ENCODE measurements around the gene PTPRG. TPM values are rescaled to one million over a fixed set of nuclear protein-coding genes. Genes with fewer than 3 reads are reported as not detected.

Gene PTPRG
- total RNA-seq, 1 donor from 2014 or later: 3.7 TPM

GRCh38 chr3:61890167-61890566, 328.8 kb downstream of the PTPRG start:
- no peak for DNase-seq (ENCODE audit: low spot score)
- Mint-ChIP-seq H3K27ac (no peak overlapping the region), H3K27me3 (ENCODE audit: insufficient read depth) (peaks cover 8% of the 10 kb centered on the region), H3K36me3 (ENCODE audit: low read depth) (no peaks in the 10 kb centered on the region), H3K4me3 (no peak overlapping the region), H3K4me1 (ENCODE audit: low read depth) (peaks cover 8% of the 10 kb centered on the region), H3K9me3 (no peaks in the 10 kb centered on the region)
- intact Hi-C loops (cut with micrococcal nuclease): no loop called here

GRCh38 chr3:61890586-61890985, 329.2 kb downstream of the PTPRG start:
- no peaks in the 10 kb centered on the region for H3K9me3 Mint-ChIP-seq
- no peak for DNase-seq (ENCODE audit: low spot score)
- H3K4me1 Mint-ChIP-seq (ENCODE audit: low read depth): peaks cover 12% of the 10 kb centered on the region
- H3K36me3 Mint-ChIP-seq (ENCODE audit: low read depth): no peaks in the 10 kb centered on the region
- no peak overlapping the region for H3K27ac Mint-ChIP-seq
- H3K4me3 Mint-ChIP-seq: no peak overlapping the region
- intact Hi-C loops (cut with micrococcal nuclease): no loop called here
- peaks cover 8% of the 10 kb centered on the region for H3K27me3 Mint-ChIP-seq (ENCODE audit: insufficient read depth)

- Mint-ChIP-seq H3K27ac (no peak overlapping the region), H3K4me1 (ENCODE audit: low read depth) (peaks cover 12% of the 10 kb centered on the region), H3K4me3 (no peak overlapping the region), H3K9me3 (no peaks in the 10 kb centered on the region), H3K36me3 (ENCODE audit: low read depth) (no peaks in the 10 kb centered on the region), H3K27me3 (ENCODE audit: insufficient read depth) (peaks cover 7% of the 10 kb centered on the region)
- DNase-seq (ENCODE audit: low spot score): no peak
- intact Hi-C loops (cut with micrococcal nuclease): no loop called here
Observed at GRCh38 chr3:61892891-61893290, 331.5 kb downstream of the PTPRG start.

DNA sequence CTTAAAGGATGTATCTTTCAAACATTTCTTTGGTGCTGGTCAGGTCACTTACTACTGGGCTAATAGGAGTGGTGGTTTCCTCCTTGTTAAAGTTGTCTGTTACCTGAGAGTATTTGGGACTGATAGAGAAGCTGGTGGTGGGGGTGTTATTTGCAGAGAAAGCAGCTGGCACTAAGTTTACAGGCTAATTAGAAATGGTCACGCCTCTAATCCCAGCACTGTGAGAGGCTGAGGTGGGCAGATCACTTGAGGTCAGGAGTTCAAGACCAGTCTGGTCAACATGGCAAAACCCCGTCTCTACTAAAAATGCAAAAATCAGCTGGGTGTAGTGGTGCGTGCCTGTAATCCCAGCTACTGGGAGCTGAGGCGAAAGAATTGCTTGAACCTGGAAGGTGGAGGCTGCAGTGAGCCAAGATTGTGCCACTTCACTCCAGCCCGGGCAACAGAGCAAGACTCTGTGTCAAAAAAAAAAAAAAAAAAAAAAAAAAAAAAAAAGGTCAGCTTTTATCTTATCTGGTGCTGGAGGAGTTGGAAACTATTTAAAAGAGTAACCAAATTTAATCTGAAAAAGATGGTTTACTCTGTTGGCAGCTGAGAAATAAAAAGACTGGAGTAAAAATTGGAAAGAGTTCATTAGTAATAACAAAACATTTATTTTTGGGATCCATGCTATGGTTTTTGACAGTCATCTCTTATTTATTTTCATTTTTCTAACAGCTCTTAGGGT, 332.6 kb downstream of the PTPRG start:
- intact Hi-C loops (cut with micrococcal nuclease): no loop called here
- Mint-ChIP-seq H3K4me1 (ENCODE audit: low read depth) (peaks cover 12% of the 10 kb centered on the region), H3K36me3 (ENCODE audit: low read depth) (no peaks in the 10 kb centered on the region), H3K4me3 (no peak overlapping the region), H3K27ac (no peak overlapping the region), H3K27me3 (ENCODE audit: insufficient read depth) (peaks cover 5% of the 10 kb centered on the region), H3K9me3 (no peaks in the 10 kb centered on the region)
- no peak for DNase-seq (ENCODE audit: low spot score)

DNA sequence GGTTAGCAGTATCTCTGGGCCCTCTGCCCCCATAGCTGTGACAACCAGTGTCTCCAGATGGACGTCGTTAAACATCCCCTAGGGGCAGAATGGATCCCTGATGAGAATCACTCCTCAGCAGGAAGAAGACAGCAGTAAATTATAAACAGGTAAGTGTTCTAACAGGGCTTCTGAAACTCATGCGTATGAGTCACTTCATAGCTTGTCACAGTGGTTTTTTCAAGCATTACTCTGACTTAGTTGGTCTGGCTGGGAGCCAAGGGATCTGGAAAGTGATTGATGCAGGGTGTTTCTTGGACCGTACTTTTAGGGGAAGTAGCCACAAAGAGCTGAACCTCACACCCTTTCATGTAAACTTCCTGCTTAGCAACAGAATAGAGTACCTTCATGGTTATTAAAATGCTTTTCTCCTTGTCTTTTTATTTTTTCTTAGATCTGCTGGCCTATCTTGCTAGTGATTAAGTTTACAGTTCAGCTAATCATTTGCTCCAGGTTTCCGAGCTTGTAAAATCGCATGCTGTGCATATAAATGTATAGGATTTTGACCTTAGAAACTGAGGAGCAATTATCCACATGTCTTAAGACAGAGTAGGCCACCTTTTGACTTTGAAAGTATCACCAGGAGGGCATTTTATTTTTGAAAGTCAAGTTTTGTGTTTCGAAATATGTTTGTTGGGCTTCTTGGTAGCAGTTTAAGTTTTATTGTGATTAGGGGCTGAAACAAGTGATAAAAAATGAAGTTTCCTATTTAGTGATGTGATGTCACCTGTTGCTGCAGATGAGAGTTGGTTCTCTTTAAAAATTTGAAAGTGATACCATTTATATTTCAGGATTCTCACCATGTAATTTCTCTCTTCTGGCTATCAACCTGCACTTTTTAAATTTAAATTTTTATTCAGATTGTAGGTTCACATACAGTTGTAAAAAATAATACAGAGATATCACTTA, 333.9 kb downstream of the PTPRG start:
- Mint-ChIP-seq H3K4me3 (no peak overlapping the region), H3K4me1 (ENCODE audit: low read depth) (peaks cover 12% of the 10 kb centered on the region), H3K36me3 (ENCODE audit: low read depth) (no peaks in the 10 kb centered on the region), H3K9me3 (no peaks in the 10 kb centered on the region), H3K27me3 (ENCODE audit: insufficient read depth) (peaks cover 5% of the 10 kb centered on the region), H3K27ac (no peak overlapping the region)
- intact Hi-C loops (cut with micrococcal nuclease): no loop called here
- DNase-seq (ENCODE audit: low spot score): peak; percentile 19

GRCh38 chr3:61896251-61896650, 334.9 kb downstream of the PTPRG start:
- H3K9me3 Mint-ChIP-seq: no peaks in the 10 kb centered on the region
- intact Hi-C loops (cut with micrococcal nuclease): no loop called here
- no peak overlapping the region for H3K4me3 Mint-ChIP-seq
- peaks cover 12% of the 10 kb centered on the region for H3K4me1 Mint-ChIP-seq (ENCODE audit: low read depth)
- no peaks in the 10 kb centered on the region for H3K36me3 Mint-ChIP-seq (ENCODE audit: low read depth)
- H3K27ac Mint-ChIP-seq: no peak overlapping the region
- no peak for DNase-seq (ENCODE audit: low spot score)
- peaks cover 4% of the 10 kb centered on the region for H3K27me3 Mint-ChIP-seq (ENCODE audit: insufficient read depth)

- intact Hi-C loops (cut with micrococcal nuclease): no loop called here
- Mint-ChIP-seq H3K4me3 (no peak overlapping the region), H3K4me1 (ENCODE audit: low read depth) (peaks cover 12% of the 10 kb centered on the region), H3K9me3 (no peaks in the 10 kb centered on the region), H3K36me3 (ENCODE audit: low read depth) (no peaks in the 10 kb centered on the region), H3K27me3 (ENCODE audit: insufficient read depth) (peaks cover 4% of the 10 kb centered on the region), H3K27ac (no peak overlapping the region)
- no peak for DNase-seq (ENCODE audit: low spot score)
Observed at GRCh38 chr3:61897848-61898247, 336.5 kb downstream of the PTPRG start.

DNA sequence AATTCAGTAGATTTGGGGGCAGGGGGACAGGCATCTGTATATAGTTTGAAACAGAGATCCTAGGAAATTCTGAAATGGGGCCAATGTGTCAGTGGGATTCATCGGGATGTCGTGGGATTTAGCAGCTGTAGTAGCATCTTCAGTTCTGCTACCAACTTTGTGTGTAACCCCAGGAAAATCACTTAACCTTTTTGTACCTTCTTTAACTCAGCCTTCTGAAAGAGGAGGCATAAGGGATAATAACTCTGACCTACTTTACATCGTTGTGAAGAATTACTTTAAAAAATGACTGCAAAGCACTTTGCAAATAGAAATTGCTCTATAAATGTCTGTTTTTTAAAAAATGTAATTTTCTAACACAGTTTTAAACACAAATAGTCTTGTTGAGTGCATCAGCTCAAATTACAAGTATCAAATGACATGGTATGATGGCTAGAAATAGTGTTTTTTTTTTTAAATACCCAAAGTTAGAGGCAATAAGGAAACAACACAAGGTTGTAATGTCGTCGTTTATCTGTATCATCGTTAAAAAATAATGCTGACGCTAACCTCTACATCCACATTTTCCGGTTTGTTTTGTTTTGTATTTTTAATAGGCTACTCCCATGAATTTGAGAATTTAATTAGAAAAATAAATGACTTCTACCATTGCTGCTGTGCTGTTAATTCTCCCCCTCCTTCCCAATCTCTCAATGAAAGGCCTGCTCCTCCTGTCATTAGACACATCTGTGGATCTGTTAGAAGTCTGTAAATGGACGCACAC, 338.5 kb downstream of the PTPRG start:
- Mint-ChIP-seq H3K27me3 (ENCODE audit: insufficient read depth) (peaks cover 2% of the 10 kb centered on the region), H3K4me3 (no peak overlapping the region), H3K27ac (no peak overlapping the region), H3K36me3 (ENCODE audit: low read depth) (no peaks in the 10 kb centered on the region), H3K9me3 (no peaks in the 10 kb centered on the region), H3K4me1 (ENCODE audit: low read depth) (peaks cover 7% of the 10 kb centered on the region)
- DNase-seq (ENCODE audit: low spot score): no peak
- intact Hi-C loops (cut with micrococcal nuclease): no loop called here

DNA sequence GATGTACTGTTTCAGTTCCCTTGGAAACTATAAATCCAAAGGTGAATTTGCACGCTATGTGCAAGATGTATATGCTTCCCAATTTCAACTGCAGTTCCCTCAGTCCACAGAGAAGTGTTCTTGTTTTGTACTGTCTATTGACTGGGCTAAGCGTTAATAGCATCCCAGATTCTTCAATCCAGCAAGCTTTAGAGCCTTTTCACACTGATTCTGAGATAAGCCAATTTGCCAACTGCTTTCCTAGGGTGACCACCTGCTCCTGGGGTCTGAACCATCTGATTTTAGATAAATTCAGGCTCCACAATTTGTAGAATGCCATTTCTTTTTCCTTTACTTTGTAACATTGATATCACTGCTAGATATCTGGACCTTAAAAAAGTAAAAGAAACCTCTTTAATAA, 340.1 kb downstream of the PTPRG start:
- Mint-ChIP-seq H3K4me3 (no peak overlapping the region), H3K36me3 (ENCODE audit: low read depth) (no peaks in the 10 kb centered on the region), H3K27ac (no peak overlapping the region)

DNA sequence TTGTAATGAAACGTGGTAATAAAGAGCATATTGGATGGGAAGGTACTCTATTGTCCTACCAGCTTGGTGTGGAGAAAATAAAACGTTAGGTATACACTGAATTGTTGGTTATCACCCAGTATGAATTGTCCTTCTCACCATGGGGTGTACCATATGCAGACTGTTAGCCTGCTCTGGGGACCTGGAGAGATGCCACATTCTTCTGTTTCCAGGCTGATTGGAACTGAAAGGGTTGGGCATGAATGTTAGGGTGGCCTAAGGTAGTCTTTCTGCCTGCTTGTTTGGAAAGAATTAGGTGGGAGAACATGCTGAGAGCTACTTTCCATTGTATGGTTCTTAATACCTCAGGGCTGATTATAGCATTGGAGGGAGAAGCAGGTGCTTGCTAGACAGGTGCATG, 340.6 kb downstream of the PTPRG start:
- no peak overlapping the region for H3K27ac Mint-ChIP-seq
- H3K27me3 Mint-ChIP-seq (ENCODE audit: insufficient read depth): peaks cover 7% of the 10 kb centered on the region
- intact Hi-C loops (cut with micrococcal nuclease): no loop called here
- no peaks in the 10 kb centered on the region for H3K36me3 Mint-ChIP-seq (ENCODE audit: low read depth)
- no peak for DNase-seq (ENCODE audit: low spot score)
- no peaks in the 10 kb centered on the region for H3K4me1 Mint-ChIP-seq (ENCODE audit: low read depth)
- no peaks in the 10 kb centered on the region for H3K9me3 Mint-ChIP-seq
- H3K4me3 Mint-ChIP-seq: no peak overlapping the region

More for the DNA sequence above, 340.1 kb downstream of the PTPRG start:
- no peak for DNase-seq (ENCODE audit: low spot score)
- peaks cover 7% of the 10 kb centered on the region for H3K27me3 Mint-ChIP-seq (ENCODE audit: insufficient read depth)
- no peaks in the 10 kb centered on the region for H3K9me3 Mint-ChIP-seq
- H3K4me1 Mint-ChIP-seq (ENCODE audit: low read depth): no peaks in the 10 kb centered on the region
- intact Hi-C loops (cut with micrococcal nuclease): no loop called here

- no peak for DNase-seq (ENCODE audit: low spot score)
- H3K4me3 Mint-ChIP-seq: no peak overlapping the region
- H3K4me1 Mint-ChIP-seq (ENCODE audit: low read depth): no peaks in the 10 kb centered on the region
- H3K36me3 Mint-ChIP-seq (ENCODE audit: low read depth): no peaks in the 10 kb centered on the region
- no peak overlapping the region for H3K27ac Mint-ChIP-seq
- intact Hi-C loops (cut with micrococcal nuclease): no loop called here
- H3K9me3 Mint-ChIP-seq: no peaks in the 10 kb centered on the region
- peaks cover 6% of the 10 kb centered on the region for H3K27me3 Mint-ChIP-seq (ENCODE audit: insufficient read depth)
Observed at GRCh38 chr3:61903074-61903473, 341.7 kb downstream of the PTPRG start.

GRCh38 chr3:61903931-61904657, 342.7 kb downstream of the PTPRG start:
- no peak overlapping the region for H3K27ac Mint-ChIP-seq
- intact Hi-C loops (cut with micrococcal nuclease): no loop called here
- no peaks in the 10 kb centered on the region for H3K36me3 Mint-ChIP-seq (ENCODE audit: low read depth)
- peaks cover 6% of the 10 kb centered on the region for H3K27me3 Mint-ChIP-seq (ENCODE audit: insufficient read depth)
- no peak overlapping the region for H3K4me3 Mint-ChIP-seq
- no peaks in the 10 kb centered on the region for H3K9me3 Mint-ChIP-seq
- H3K4me1 Mint-ChIP-seq (ENCODE audit: low read depth): no peaks in the 10 kb centered on the region
- no peak for DNase-seq (ENCODE audit: low spot score)

All from activated T-helper 1 cell treated with anti-CD3 and anti-CD28 coated beads, Interleukin-12 subunit alpha, Interleukin-12 subunit beta, Interleukin-2, Interleukin-4 antibody, amounts not matched to agents 30 ng/mL and 10 ng/mL and 1 ng/mL, durations not matched to agents 14 hours and 24 hours and 36 hours (primary cell).